A549 (cell line): ENCODE measurements around the gene KRTAP5-7. TPM values are rescaled to one million over a fixed set of nuclear protein-coding genes. Genes with fewer than 3 reads are reported as not detected.

ENCODE experiments used
- ATAC-seq, 2 experiments: fragments of 200-7000 bp in 1 of 2; fragments of >200 bp in 1 of 2; cut with Nextera tagmentation in 1 of 2; cut with Tn5 transposase in 1 of 2; 3 replicates each; pipeline versions ENCODE4 v1.8.0 to v1.9.1; 2018 to 2020; ENCODE audit warnings: mild to moderate bottlenecking in 1 of 2, moderate library complexity in 1 of 2
- CTCF ChIA-PET: fragments of 300-600 bp; sonication (Branson Sonifier 250); formaldehyde crosslinking; extraction: SDS; loops from one replicate; lab custom pipeline; 2021; ENCODE audit warnings: antibody characterized with exemption, inconsistent platforms; lab: Yijun Ruan, JAX
- POLR2A ChIA-PET: fragments of 350-600 bp; formaldehyde crosslinking; extraction: SDS; loops from one replicate; lab custom pipeline; 2021; ENCODE audit warnings: antibody characterized with exemption, inconsistent platforms; lab: Yijun Ruan, JAX
- DNase-seq, 2 experiments: peaks; one replicate each; pipeline versions ENCODE4 v3.0.0 to v3.0.0-alpha.2; 2011 to 2016; ENCODE audit warnings: low read depth in 1 of 2, low spot score in 1 of 2
- FAIRE-seq: peaks from 2 replicates; lab custom pipeline; 2011; peaks lifted over from hg19 to GRCh38; lab: Jason Lieb, UNC
- H3K27ac ChIP-seq, 2 experiments: fragments of >200 bp; sonication (Bioruptor Twin); formaldehyde crosslinking; 3 replicates each; pipeline ENCODE4 v1.5.1; 2016 to 2017
- H3K4me1 ChIP-seq: fragments of >200 bp; sonication (Bioruptor Twin); formaldehyde crosslinking; 3 replicates; pipeline ENCODE4 v1.6.1; 2016
- H3K4me2 ChIP-seq: fragments of >200 bp; sonication (Bioruptor Twin); formaldehyde crosslinking; 3 replicates; pipeline ENCODE4 v1.6.1; 2016
- H3K4me3 ChIP-seq: fragments of >200 bp; sonication (Bioruptor Twin); formaldehyde crosslinking; 3 replicates; pipeline ENCODE4 v1.5.1; 2016
- H3K9me3 ChIP-seq: fragments of >200 bp; sonication (Bioruptor Twin); formaldehyde crosslinking; 3 replicates; pipeline ENCODE4 v1.6.1; 2016
- CBX8 ChIP-seq: fragments of 200-600 bp; sonication (generic); IDR thresholded peaks from 2 replicates; pipeline ENCODE4 v1.6.1; 2016
- CHD2 ChIP-seq: fragments of 150-350 bp; IDR thresholded peaks from 2 replicates; pipeline ENCODE4 v1.6.1; 2014; ENCODE audit warnings: low read length; ENCODE audit not compliant: partially characterized antibody
- EP300 ChIP-seq, 2 experiments: fragments of >200 bp; sonication (Bioruptor Twin); formaldehyde crosslinking; IDR thresholded peaks; 2 replicates in 1 of 2; 3 replicates in 1 of 2; pipeline ENCODE4 v1.6.1; 2016 to 2017
- ESRRA ChIP-seq: fragments of 150-350 bp; IDR thresholded peaks from 2 replicates; pipeline ENCODE4 v1.6.1; 2014; ENCODE audit warnings: mild to moderate bottlenecking, low read length, borderline replicate concordance
- FOSB ChIP-seq: fragments of 250-450 bp; sonication (Bioruptor Pico); IDR thresholded peaks from 2 replicates; pipeline ENCODE4 v1.5.0; 2020; ENCODE audit warnings: mild to moderate bottlenecking, moderate library complexity
- GATA3 ChIP-seq: IDR thresholded peaks from 2 replicates; pipeline ENCODE4 v1.6.1; 2012; ENCODE audit warnings: borderline replicate concordance
- HOXA7 ChIP-seq: fragments of 250-450 bp; sonication (Bioruptor Pico); IDR thresholded peaks from 2 replicates; pipeline ENCODE4 v1.5.0; 2020; ENCODE audit warnings: mild to moderate bottlenecking, moderate library complexity
- HOXB13 ChIP-seq: fragments of 250-450 bp; sonication (Bioruptor Pico); IDR thresholded peaks from 2 replicates; pipeline ENCODE4 v1.5.0; 2020; ENCODE audit warnings: low read depth, mild to moderate bottlenecking, moderate library complexity
- HOXB5 ChIP-seq: fragments of 250-450 bp; sonication (Bioruptor Pico); IDR thresholded peaks from 2 replicates; pipeline ENCODE4 v1.5.0; 2020; ENCODE audit warnings: mild to moderate bottlenecking, moderate library complexity
- KDM5A ChIP-seq: fragments of 200-600 bp; sonication (generic); IDR thresholded peaks from 2 replicates; pipeline ENCODE4 v1.6.1; 2016; ENCODE audit warnings: antibody characterized with exemption, mild to moderate bottlenecking
- MAZ ChIP-seq: fragments of 150-350 bp; IDR thresholded peaks from 2 replicates; pipeline ENCODE4 v1.6.1; 2014; ENCODE audit warnings: antibody characterized with exemption, low read depth, low read length, borderline replicate concordance
- PHF8 ChIP-seq: fragments of 200-600 bp; sonication (generic); IDR thresholded peaks from 2 replicates; pipeline ENCODE4 v1.6.1; 2016; ENCODE audit warnings: low read depth, mild to moderate bottlenecking, antibody characterized with exemption, moderate library complexity, borderline replicate concordance
- POLR2A ChIP-seq: IDR thresholded peaks from 2 replicates; pipeline ENCODE4 v1.6.1; 2012; ENCODE audit warnings: mild to moderate bottlenecking, low read length
- RCOR1 ChIP-seq: fragments of 150-350 bp; IDR thresholded peaks from 2 replicates; pipeline ENCODE4 v1.6.1; 2014; ENCODE audit warnings: antibody characterized with exemption, low read length, low read depth
- RFX5 ChIP-seq: fragments of 450-650 bp; IDR thresholded peaks from 2 replicates; pipeline ENCODE4 v1.7.1; 2014; ENCODE audit warnings: antibody characterized with exemption, mild to moderate bottlenecking, moderate library complexity
- SREBF2 ChIP-seq: fragments of 450-650 bp; IDR thresholded peaks from 2 replicates; pipeline ENCODE4 v1.6.1; 2014; ENCODE audit warnings: mild to moderate bottlenecking, moderate library complexity
- TP53 ChIP-seq: fragments of 250-450 bp; sonication (Bioruptor Pico); IDR thresholded peaks from 2 replicates; pipeline ENCODE4 v1.5.0; 2021; ENCODE audit warnings: mild to moderate bottlenecking, moderate library complexity
- ZC3H11A ChIP-seq: fragments of 450-650 bp; IDR thresholded peaks from 2 replicates; pipeline ENCODE4 v1.6.1; 2014; ENCODE audit warnings: antibody characterized with exemption, mild to moderate bottlenecking
- ZFP36 ChIP-seq: fragments of 450-650 bp; IDR thresholded peaks from 2 replicates; pipeline ENCODE4 v1.6.1; 2014; ENCODE audit warnings: borderline replicate concordance; ENCODE audit not compliant: partially characterized antibody
- ZSCAN20 ChIP-seq: fragments of 250-450 bp; sonication (Bioruptor Pico); IDR thresholded peaks from 2 replicates; pipeline ENCODE4 v1.8.0; 2022; ENCODE audit warnings: mild to moderate bottlenecking, moderate library complexity
- WGBS: methylation state at CpG from one replicate; pipeline ENCODE4 v1.1.6; 2017; ENCODE audit errors: missing lambda C conversion rate; 5-methylcytosine and 5-hydroxymethylcytosine counted together
- polyA plus RNA-seq, 4 experiments: library from polyadenylated mRNA; depleted of rRNA in 3 of 4; stranded (reverse); fragments of >200 nt; fragmentation: RNase III in 1 of 4; extraction: RNeasy Plus Mini Kit Qiagen cat#74134 plus additional on column Dnase treatment in 1 of 4; gene quantifications; 2 replicates in 3 of 4; 3 replicates in 1 of 4; pipeline ENCODE4 v1.2.3, GENCODE V29; 2011 to 2017
- TF ChIP-seq, protein P1 (sequence below): fragments of >200 bp; sonication (Bioruptor Twin); formaldehyde crosslinking; IDR thresholded peaks from 2 replicates; pipeline ENCODE4 v1.6.1; 2016
- TF ChIP-seq, protein P2 (sequence below): fragments of 150-350 bp; IDR thresholded peaks from 2 replicates; pipeline ENCODE4 v1.6.1; 2014; ENCODE audit warnings: low read depth, mild to moderate bottlenecking, low read length
- TF ChIP-seq, protein P3 (sequence below): fragments of 250-450 bp; sonication (Bioruptor Pico); IDR thresholded peaks from 2 replicates; pipeline ENCODE4 v1.5.0; 2020; ENCODE audit warnings: low read depth, mild to moderate bottlenecking, moderate library complexity
- TF ChIP-seq, protein P4 (sequence below): IDR thresholded peaks from 2 replicates; pipeline ENCODE4 v1.6.1; 2012; ENCODE audit warnings: low read depth, borderline replicate concordance
- TF ChIP-seq, protein P5 (sequence below): IDR thresholded peaks from 2 replicates; pipeline ENCODE4 v1.6.1; 2012
- TF ChIP-seq, protein P6 (sequence below): IDR thresholded peaks from 2 replicates; pipeline ENCODE4 v1.6.1; 2012

The KRTAP5-7 gene
- polyA plus RNA-seq, 2 of the 4 experiments (the other 2 are of a cell fraction), result not detected

DNA sequence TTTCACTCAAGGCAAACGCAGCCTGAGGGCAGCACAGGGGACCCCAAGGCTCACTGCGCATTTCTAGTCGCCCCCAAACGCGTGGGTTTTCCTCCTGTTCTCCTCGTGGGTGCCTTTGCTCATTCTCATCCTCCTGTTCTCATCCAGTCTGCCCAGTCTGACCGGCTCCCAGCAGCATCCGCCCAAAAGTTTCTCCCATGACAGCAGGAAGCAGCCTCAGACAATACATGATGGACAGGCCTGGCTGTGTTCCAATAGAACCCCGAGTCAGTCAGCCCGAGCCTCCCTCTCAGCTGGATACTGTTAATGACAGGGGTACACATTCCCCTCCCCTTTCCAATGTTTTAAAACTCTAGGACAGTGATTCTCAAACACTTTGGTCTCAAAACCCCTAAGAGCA lies 22.5 kb upstream of the KRTAP5-7 start:
- POLR2A ChIA-PET, result no interaction called here
- FAIRE-seq (no peak), DNase-seq (no peak)
- H3K9me3 ChIP-seq, result 0 out of 3 replicates have a peak, but pooled peaks cover 1% of the 10 kb centered on the region
- CTCF ChIA-PET, result interaction anchor here (0.9 kb wide), 1 partner anchor 11 kb away, joined by 4 read pairs; no protein-coding TSS in a partner anchor
- 84% methylated on average over 10 of the region's 10 CpGs for WGBS
- TF ChIP-seq KDM5A (no peak), HOXA7 (CRISPR knock-in tag) (no peak), PHF8 (no peak), FOSB (CRISPR knock-in tag) (no peak), RFX5 (no peak)
- TF ChIP-seq, all 56 proteins: peak for 0
- no peak for ATAC-seq
- Histone ChIP-seq H3K27ac (no peak overlapping the region), H3K4me3 (no peak overlapping the region), H3K4me2 (no peak overlapping the region), H3K4me1 (peaks cover 11% of the 10 kb centered on the region)

DNA sequence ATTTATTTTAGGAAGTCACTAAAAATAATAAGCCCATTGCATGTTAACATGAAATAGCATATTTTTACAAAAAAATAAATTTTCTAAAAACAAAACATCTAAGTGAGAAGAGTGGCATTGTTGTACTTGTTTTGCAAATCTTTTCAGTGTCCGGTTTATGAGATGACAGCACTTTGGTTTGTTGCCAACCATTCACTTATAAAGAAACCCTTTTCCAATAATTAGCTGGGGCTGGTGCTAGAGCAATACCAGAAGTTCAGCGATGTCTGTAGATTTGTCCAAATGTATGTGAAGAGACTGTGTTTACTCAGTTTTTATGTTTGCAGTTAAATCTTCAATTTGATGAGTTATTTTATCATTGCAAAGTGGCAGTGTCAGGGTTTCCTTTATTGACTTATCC lies 22.1 kb upstream of the KRTAP5-7 start:
- WGBS, result 62% methylated on average over 2 of the region's 2 CpGs
- CTCF ChIA-PET, result no interaction called here
- POLR2A ChIA-PET, result no interaction called here

DNA sequence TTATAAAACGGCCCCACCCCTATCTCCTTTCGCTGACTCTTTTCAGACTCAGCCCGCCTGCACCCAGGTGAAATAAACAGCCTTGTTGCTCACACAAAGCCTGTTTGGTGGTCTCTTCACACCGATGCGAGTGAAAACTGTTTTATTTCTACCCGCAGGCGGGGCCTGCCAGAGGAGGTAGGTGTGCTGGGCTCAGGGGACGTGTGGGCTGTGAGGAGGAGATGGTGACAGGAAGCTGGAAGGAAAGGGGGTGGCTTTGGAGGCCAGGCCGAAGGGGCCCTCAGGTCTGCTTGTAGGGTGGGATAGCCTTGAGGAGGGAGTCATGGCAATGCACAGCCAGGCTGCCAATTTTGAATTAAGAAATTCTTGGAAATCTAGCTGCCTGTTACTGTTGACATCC lies 21.3 kb upstream of the KRTAP5-7 start:
- no peak for TF ChIP-seq CHD2
- TF ChIP-seq, all 56 proteins: peak for 0
- no peak for FAIRE-seq
- no peak overlapping the region for H3K4me2 ChIP-seq
- 81% methylated on average over 9 of the region's 9 CpGs for WGBS
- ChIA-PET CTCF (no interaction called here), POLR2A (no interaction called here)
- peaks cover under 1% of the 10 kb centered on the region; the same call in 2 of the 3 replicates for H3K4me1 ChIP-seq
- 0 out of 3 replicates have a peak, but pooled peaks cover 6% of the 10 kb centered on the region for H3K9me3 ChIP-seq
- no peak overlapping the region for H3K4me3 ChIP-seq
- DNase-seq, result no peak
- no peak for ATAC-seq
- H3K27ac ChIP-seq, result no peak overlapping the region

More for the DNA sequence above, 22.1 kb upstream of the KRTAP5-7 start:
- no peak for ATAC-seq
- Histone ChIP-seq H3K27ac (no peak overlapping the region), H3K4me3 (no peak overlapping the region), H3K4me2 (no peak overlapping the region), H3K4me1 (peaks cover 8% of the 10 kb centered on the region), H3K9me3 (0 out of 3 replicates have a peak, but pooled peaks cover 6% of the 10 kb centered on the region)
- DNase-seq, result no peak
- no peak for FAIRE-seq
- TF ChIP-seq, protein P1, sequence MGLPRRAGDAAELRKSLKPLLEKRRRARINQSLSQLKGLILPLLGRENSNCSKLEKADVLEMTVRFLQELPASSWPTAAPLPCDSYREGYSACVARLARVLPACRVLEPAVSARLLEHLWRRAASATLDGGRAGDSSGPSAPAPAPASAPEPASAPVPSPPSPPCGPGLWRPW, result no peak
- TF ChIP-seq MAZ (no peak), ESRRA (no peak), CBX8 (no peak), EP300 (IDR thresholded peaks at IDR 0.05) (no peak), ZC3H11A (no peak), POLR2A (no peak), ZSCAN20 (CRISPR knock-in tag) (no peak), HOXB5 (no peak), TP53 (no peak), ZFP36 (no peak), GATA3 (no peak), HOXB13 (CRISPR knock-in tag) (no peak), RCOR1 (no peak), SREBF2 (no peak)
- TF ChIP-seq, protein P2, sequence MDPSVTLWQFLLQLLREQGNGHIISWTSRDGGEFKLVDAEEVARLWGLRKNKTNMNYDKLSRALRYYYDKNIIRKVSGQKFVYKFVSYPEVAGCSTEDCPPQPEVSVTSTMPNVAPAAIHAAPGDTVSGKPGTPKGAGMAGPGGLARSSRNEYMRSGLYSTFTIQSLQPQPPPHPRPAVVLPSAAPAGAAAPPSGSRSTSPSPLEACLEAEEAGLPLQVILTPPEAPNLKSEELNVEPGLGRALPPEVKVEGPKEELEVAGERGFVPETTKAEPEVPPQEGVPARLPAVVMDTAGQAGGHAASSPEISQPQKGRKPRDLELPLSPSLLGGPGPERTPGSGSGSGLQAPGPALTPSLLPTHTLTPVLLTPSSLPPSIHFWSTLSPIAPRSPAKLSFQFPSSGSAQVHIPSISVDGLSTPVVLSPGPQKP, result no peak
- TF ChIP-seq, protein P3, sequence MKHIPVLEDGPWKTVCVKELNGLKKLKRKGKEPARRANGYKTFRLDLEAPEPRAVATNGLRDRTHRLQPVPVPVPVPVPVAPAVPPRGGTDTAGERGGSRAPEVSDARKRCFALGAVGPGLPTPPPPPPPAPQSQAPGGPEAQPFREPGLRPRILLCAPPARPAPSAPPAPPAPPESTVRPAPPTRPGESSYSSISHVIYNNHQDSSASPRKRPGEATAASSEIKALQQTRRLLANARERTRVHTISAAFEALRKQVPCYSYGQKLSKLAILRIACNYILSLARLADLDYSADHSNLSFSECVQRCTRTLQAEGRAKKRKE, result no peak
- TF ChIP-seq, protein P4, sequence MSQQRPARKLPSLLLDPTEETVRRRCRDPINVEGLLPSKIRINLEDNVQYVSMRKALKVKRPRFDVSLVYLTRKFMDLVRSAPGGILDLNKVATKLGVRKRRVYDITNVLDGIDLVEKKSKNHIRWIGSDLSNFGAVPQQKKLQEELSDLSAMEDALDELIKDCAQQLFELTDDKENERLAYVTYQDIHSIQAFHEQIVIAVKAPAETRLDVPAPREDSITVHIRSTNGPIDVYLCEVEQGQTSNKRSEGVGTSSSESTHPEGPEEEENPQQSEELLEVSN, result no peak
- TF ChIP-seq, protein P5, sequence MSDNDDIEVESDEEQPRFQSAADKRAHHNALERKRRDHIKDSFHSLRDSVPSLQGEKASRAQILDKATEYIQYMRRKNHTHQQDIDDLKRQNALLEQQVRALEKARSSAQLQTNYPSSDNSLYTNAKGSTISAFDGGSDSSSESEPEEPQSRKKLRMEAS, result no peak
- TF ChIP-seq, protein P6, sequence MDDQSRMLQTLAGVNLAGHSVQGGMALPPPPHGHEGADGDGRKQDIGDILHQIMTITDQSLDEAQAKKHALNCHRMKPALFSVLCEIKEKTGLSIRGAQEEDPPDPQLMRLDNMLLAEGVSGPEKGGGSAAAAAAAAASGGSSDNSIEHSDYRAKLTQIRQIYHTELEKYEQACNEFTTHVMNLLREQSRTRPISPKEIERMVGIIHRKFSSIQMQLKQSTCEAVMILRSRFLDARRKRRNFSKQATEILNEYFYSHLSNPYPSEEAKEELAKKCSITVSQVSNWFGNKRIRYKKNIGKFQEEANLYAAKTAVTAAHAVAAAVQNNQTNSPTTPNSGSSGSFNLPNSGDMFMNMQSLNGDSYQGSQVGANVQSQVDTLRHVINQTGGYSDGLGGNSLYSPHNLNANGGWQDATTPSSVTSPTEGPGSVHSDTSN, result no peak
- TF ChIP-seq, all 56 proteins: peak for 0
